PC-9 (cell line): ENCODE data around the gene LAD1.

ENCODE experiments used
- CTCF ChIP-seq: fragments of 200-600 bp; sonication (generic); conservative IDR thresholded peaks from 2 replicates; pipeline ENCODE4 v1.6.1; 2017; ENCODE audit warnings: mixed run types, antibody characterized with exemption, mild to moderate bottlenecking, moderate library complexity
- EZH2 ChIP-seq: fragments of 200-600 bp; sonication (generic); IDR thresholded peaks from 2 replicates; pipeline ENCODE4 v1.8.0; 2017; ENCODE audit warnings: antibody characterized with exemption, low read depth

- TF ChIP-seq CTCF (no peak), EZH2 (no peak)
These were observed 23.4 kb upstream of the LAD1 start for GRCh38 chr1:201422436-201423030.
